LNCAP (cell line): ENCODE data around the gene TBL1XR1.

Experiments
- CTCF ChIP-seq: fragments of 450-650 bp; IDR thresholded peaks from 2 replicates; pipeline ENCODE4 v1.5.1; 2017; ENCODE audit warnings: mild to moderate bottlenecking

Gene TBL1XR1

GRCh38 chr3:177196008-177196455, 1.2 kb downstream of the TBL1XR1 start:
- no peak for TF ChIP-seq CTCF

GRCh38 chr3:177195242-177195991, 1.9 kb downstream of the TBL1XR1 start:
- TF ChIP-seq CTCF = no peak

- no peak for TF ChIP-seq CTCF
Measured at GRCh38 chr3:177194299-177194698, 3.0 kb downstream of the TBL1XR1 start.

GRCh38 chr3:177193688-177194268, 3.5 kb downstream of the TBL1XR1 start:
- no peak for TF ChIP-seq CTCF

- TF ChIP-seq CTCF = no peak
Measured at GRCh38 chr3:177190756-177191681, 6.3 kb downstream of the TBL1XR1 start.

GRCh38 chr3:177186306-177186705, 11.0 kb downstream of the TBL1XR1 start:
- TF ChIP-seq CTCF = no peak

- no peak for TF ChIP-seq CTCF
Measured at GRCh38 chr3:177185035-177185574, 12.2 kb downstream of the TBL1XR1 start.
